GM18870 (cell line): ENCODE measurements around the gene EPN1.

Source experiments
- ATAC-seq: cut with Tn5 transposase; IDR thresholded peaks from one replicate; pipeline ENCODE4 v1.9.1; 2021; ENCODE audit warnings: moderate library complexity; ENCODE audit not compliant: unreplicated experiment

EPN1 gene

DNA sequence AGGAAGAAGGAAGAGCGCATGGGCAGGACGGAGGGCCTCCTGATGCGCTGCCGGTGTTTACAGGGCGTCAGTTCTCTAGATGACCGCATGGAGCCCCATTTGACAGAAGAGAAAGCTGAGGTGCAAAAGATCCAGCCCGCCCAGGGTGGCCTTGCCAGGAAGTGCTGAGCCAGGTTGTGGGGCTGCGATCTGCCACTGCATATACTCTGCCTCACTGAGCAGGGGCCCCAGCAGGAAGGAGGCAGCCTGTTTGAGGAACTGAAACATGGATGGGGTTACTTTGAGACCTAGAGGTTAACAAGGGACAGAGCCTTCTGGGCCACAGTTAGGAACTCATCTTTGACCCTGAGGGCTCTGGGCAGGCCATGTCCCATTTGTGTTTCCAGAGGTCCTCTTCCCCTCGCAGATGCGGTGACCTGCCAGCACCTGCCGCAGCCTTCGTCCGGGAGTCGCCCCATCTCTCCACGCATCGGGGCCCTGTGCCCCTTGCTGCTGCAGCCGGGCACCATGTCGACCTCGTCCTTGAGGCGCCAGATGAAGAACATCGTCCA, 3.2 kb downstream of the EPN1 start:
- ATAC-seq = peak; percentile 68

DNA sequence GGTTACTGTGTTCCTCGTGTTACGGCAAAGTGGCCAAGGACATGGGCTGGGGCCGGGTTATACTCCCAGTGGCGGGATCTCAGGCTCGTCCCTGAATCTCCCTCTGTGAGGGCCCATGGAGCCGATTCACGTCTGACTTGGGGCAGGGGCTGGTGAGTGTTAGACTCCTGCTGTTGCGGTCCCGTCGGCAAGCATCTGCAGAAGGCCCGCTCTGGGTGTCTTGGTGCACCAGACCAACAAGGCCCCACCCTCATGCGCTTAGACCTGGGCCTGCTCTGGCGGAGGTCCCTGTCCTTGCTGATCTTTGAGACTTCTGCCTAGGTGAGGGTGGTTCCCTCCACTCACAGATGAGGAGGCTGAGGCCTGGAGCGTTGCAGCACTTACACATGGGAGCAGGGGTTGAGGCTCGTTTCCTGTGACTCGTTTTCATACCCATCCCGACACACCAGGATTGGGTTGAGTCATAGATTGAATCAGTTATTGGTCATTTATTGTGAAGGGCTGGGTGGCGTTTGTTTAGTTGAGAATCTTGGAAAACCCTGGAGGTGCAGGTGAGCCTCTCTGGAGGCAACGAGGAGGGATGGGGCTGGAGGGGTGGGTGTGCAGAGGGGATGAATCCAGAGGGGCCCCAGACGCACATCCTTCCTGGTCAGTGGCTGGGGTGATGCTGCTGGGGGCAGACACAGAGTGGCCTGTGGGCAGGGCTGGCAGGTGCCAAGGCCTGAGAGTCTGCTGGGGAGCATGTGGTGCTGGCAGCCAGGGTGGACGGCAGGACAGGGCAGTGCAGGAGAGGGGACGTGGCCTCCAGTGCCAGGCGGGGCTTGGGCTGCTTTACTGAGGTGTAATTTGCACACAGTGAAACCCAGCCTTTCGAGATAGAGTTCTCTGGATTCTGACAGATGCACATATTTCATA, 4.6 kb downstream of the EPN1 start:
- no peak for ATAC-seq

DNA sequence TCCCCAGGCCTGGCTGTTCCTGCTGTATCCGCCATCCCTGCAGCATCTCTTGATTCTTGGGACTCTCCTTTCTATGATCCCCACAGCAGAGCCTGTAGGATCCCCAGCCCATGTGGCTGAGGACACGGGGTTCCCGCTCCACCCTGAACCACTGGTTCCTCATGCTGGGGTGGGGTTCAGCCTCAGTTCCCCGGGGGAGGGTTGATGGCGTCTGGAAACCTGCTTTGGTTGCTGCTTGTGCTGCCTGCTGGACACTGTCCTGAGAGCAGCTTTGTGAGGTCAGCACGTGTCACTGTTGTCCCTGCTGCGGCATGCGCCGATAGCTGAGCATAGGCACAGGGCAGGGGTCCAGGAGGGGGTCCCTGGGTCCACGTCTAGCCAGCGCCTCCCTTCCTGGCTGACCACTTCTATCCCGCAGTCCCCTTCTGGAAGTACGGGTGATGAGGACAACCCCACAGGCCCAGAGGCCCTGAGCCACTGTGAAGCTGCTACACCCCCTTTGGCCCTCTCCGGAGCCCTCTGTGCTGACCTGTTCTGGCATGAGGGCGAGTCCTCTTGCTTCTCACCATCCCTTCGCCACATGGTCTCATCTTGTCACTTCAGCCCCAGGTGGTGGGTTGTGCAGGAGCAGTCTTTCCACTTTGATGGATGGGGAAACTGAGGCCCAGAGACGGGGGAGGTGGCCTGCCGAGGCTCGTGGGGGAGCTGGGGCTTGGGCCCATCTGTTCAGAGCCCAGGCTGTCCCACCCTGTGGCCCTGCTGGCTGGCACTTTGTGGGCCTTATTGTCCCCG, 5.5 kb downstream of the EPN1 start:
- ATAC-seq = no peak

DNA sequence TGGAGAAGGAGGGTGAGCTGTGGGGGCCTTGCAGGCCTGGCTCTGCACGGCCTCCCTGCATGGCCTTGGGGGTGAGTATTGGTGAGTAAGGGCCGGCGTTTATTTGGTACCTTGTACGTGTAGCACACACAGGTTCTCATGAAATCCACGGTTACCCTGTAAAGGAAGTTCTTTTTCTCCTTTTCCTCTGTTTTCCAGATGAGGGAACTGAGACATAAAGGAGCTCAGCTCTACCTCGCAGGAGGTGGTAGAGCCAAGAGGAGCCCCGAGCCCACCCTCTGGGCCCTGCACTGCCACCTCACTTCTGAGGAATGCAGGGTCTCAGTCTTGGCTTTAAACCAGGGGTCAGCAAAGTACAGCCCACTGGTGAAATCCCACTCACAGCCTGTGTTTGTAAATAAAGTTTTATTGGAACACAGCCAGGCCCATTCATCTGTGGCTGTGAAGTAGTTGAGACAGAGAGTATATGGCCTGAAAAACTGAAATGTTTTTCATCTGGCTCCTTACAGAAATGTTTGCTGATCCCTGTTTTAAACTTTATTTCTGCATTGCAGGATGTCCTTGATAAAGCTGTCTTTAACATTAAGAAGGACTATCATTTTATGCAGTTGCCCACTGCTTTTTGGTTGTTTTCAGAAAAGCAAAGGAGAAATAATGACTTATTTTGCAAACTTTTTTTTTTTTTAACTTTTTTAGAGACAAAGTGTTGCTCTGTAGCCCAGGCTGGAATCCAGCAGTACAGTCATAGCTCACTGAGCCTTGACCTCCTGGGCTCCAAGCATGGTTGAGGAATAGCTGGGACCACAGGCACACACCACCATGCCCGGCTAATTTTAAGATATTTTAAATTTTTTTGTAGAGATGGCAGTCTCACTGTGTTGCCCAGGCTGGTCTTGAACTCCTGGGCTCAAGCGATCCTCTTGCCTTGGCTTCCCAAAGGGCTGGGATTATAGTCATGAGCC, 6.4 kb downstream of the EPN1 start:
- no peak for ATAC-seq

DNA sequence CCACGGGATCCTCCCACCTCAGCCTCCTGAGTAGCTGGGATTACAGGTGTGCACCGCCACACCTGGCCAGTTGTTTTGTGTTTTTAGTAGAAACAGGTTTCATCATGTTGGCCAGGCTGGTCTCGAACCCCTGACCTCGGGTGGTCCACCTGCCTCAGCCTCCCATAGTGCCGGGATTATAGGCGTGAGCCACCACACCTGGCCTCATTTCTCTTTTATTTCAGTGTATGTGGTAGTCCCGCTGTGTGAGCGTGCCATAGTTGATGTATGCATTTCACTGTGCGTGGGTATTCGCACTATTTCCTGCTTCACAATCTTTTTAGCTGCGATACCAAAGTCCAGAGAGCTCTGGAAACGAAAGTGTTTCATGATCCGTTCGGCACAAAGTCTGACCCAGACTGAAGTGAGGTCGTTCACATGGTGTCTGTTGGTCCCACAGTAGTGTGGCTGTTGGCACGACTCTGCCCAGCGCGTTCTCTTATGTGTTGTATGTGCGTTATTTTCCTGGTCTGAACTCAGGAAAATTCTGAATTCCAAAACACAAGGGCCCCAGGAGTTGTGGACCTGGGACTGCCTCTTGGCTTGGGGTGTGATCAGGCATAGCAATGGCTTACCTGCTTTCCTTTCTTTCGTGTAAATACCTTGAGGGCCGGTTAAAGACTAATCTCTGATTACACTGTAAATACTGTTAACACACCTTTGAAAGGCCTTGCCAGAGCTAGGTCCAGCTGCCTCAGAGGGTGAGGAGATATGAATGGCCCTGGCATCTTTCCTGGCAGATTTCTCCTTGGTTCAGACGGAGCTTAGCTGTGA, 8.6 kb downstream of the EPN1 start:
- ATAC-seq = no peak

DNA sequence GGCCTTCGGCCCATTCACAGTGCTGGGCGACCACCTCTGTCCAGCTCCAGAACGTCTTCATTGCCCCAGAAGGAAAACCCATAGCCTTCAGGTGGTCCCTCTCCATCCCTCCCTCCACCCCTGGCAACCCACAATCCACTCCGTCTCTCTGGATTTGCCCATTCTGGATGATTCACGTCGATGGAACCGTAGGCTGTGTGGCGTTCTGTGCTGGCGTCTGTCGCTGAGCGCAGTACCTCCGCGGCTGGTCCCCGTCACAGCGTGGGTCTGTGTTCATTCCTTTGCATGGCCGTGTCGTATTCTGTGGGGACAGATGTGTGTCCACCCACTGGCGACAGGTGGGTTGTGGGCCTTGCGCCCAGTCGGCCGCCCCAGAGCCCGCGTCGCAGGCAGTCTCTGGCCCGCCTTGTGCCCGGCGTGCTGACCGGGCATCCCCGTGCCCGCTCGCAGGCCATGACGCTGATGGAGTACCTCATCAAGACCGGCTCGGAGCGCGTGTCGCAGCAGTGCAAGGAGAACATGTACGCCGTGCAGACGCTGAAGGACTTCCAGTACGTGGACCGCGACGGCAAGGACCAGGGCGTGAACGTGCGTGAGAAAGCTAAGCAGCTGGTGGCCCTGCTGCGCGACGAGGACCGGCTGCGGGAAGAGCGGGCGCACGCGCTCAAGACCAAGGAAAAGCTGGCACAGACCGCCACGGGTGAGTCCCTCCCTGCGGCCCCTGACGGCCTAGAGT, 10.1 kb downstream of the EPN1 start:
- no peak for ATAC-seq

DNA sequence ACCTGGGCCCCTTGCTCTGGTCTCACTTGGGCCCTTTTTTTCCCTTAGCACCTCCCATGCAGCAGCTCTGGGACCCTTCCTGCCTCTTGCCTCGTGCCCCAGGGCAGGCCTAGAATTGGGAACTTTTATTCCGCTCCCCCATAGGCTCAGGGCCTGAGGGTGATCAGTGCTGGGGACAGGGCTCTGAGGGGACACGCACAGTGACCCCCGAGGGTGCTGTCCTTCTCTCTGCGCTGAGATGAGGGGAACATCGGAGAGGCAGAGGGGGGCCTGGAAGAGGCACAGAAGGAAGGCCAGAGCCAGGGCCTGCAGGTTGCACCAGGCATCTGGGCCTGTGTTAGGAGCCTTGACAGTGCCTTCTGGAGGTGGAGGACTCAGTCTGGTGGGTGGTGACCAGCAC, 10.8 kb downstream of the EPN1 start:
- no peak for ATAC-seq

DNA sequence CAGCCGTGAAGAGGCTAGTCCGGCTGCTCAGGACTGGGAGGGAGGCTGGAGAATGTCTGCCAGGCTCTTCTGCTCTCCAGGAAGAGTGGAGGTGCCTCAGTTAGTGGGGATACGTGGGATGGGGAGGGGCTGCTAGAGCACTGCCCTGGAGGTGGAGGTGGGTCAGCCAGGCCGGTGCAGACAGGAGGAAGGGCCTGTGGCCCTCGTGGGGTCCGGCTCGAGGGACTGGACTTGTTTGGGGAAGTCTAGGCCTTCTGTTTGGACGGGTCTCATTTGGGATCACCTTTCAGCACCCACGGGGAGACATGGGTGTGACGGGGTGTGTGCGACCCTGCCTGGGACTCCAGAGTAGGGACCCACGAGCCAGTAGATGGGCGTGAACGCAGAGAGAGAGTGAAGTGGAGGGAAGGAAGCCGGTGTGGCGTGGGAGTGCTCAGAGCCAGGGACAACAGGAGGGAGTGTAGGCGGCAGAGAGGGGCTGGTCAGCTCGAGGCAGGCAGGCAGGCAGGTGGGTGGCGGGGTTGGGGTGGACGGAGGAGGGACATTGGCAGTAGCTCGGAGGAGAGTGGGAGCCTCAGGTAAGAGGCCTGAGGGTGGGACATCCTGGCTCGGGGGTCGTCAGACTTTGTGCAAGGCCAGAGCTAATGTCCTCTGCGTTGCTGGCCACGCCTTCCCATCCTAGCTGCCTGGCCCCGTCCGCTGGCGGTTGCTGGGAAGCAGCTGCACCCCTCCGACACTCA, 11.5 kb downstream of the EPN1 start:
- ATAC-seq = no peak

DNA sequence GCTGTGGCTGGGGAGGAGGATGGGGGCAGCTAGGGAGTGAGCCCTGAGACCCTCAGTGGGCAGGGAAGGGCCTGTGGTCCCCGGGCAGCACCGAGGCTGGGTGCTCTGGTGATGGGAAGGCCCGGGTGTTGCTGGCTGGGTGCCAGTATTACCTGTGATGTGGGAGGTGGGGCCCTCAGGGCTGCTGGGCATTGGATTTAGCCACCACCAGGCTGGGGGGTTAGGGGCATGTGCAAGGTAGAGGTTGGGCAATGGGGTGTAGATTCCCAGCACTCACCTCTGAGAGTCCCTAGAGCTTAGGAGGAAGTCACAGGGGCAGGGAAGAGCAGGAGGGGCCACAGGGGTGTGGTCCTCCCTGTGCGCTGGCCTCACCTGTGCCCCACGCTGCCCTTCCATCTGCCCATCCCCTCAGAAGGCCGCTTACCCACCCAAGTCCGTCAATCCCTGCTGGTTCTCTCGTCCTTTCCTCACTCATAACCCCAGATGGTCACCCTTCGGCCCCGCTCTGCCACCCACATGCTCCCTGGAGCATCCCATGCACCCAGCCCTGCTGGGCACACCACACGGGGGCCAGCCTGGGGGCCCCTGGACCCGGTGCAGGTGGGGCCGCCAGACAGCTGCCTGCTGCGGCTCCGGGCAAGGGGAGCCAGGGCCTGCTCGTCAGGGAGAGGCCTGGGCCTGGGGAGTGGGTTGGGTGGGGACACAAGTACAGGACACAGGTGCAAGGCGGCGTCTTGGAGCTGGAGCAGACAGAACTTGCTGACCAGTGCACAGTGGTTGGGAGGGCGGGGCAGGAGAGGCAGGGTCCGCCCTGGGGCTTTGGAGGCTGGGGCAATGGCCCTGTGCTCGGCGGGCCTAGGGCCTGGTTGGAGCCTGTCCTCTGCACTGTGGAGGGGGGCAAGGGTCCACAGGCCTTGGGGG, 12.5 kb downstream of the EPN1 start:
- no peak for ATAC-seq

DNA sequence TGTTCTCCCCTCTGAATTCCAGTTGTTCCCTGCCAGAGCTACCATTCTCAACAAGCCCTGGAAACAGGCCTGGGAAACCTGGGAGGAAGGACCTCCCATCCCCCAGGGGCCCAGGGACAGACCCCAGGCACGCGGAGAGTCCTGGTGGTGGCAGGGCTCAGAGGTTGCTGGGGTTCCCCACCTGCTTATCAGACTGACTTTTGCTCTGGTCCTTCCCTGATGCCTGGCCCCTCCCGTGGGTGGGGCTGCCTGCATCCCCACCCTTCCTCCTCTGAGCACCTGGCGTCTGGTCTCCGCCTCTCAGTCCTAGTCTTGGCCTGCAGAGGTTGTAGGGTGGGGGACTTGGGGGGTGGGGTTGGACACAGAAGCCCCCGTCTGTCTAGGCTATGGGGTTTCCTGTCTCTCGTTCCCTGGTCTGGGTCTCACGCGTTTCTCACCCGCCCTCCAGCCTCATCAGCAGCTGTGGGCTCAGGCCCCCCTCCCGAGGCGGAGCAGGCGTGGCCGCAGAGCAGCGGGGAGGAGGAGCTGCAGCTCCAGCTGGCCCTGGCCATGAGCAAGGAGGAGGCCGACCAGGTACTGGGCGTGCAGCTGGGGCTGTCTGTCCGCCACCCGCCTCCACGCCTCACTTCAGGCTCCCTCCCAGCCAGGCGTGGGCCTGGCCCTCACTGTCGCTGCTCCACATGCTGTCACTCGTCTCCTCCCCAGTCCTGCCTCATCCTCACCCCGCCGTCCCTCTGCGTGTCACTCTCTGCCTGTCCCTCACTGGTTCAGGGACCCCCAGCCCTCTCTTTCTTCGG, 13.6 kb downstream of the EPN1 start:
- ATAC-seq = no peak

DNA sequence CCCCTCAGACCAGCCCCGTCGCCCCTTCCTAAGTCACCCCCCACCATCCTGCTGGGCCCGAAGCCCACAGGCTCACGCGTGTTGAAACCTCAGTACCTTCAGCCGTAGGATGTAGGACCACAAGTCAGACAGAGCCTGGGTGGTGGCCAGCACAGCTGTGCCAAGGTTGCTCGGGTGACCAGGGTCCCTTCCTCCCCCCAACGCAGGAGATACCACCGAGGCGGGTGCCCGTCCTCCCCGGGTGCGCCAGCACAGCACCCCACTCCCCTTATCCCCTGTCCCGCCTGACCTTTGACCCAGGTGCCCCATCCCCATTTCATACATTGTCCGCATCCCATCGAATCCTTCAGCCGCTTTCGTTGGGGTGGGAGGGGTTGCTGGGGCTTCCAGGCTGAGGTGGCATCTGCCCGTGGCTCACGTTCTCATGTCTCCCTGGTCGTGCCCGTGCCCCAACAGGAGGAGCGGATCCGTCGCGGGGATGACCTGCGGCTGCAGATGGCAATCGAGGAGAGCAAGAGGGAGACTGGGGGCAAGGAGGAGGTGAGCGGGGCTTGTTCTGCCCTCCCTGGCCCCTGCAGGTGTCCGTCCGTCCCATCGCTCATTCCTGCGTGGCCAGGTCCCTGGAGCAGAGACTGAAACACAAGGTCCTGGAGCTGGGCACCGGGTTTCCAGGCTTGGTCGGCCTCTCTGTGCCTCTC, 14.5 kb downstream of the EPN1 start:
- ATAC-seq = no peak

DNA sequence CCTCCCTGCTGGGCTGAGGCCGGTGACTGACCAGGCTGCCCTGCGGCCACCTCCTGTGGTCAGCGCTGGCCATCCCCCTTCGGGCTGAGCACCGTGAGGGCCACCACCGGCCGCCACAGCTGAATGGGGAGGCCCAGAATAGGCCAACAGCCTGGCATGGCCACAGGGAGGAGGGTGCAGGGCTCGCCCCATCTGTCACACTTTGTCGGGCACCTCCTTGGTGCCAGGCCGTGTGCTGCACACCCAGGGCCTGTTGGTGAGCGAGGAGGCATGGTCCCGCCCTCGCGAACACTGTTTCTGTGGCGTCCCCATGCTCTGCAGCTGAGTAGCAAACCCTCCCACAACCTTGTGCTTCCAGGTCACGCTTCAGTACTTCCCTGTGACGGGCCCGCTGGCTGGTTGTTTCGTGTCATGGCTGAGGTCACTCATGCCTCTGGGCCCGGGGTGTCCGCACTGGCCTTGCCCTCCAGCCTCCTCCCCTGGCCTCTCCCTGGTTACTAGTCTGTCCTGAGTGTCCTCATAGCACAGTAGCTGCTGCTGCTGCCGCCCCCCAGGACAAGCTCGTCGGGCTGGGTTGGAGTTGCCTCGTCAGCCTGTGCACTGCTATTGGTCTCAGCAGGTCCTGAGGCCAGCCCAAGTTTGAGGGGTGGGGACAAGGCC, 15.2 kb downstream of the EPN1 start:
- ATAC-seq = no peak

DNA sequence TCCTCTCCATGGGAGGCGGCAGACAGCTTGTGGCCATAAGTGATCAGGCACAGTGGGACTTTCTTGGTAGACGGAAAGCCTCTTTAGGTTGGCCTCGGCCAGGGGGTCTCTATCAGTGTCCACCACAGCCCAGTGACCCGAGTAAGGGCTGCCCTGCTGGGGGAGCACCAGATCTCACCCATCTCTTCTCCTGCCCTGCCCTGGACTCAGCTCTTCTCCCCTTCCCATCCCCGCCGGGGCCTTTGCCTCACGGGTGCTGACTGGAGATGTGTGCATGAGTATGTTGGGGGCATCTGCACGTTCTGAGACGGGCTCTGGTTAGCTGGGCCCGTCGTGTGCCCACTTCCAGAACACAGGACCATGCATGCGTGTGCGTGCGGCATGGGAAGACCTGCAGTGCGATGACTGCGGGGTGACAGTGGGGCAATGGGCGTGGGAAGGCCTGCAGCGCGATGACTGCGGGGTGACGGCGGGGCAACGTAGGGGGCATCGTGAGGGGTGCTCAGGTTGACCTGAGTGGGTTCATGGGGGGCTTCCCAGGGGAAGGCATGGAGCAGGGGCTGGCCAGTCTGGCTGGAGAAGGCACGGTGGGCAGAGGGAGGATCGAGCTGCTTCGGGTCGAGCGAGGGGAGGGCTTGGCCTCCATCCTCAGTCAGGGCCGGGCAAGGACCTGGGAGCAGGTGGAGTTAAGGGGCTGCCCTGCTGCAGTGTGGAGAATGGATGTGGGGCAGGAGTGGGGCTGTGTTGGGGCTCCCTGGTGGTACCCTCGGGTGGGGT, 15.9 kb downstream of the EPN1 start:
- no peak for ATAC-seq

DNA sequence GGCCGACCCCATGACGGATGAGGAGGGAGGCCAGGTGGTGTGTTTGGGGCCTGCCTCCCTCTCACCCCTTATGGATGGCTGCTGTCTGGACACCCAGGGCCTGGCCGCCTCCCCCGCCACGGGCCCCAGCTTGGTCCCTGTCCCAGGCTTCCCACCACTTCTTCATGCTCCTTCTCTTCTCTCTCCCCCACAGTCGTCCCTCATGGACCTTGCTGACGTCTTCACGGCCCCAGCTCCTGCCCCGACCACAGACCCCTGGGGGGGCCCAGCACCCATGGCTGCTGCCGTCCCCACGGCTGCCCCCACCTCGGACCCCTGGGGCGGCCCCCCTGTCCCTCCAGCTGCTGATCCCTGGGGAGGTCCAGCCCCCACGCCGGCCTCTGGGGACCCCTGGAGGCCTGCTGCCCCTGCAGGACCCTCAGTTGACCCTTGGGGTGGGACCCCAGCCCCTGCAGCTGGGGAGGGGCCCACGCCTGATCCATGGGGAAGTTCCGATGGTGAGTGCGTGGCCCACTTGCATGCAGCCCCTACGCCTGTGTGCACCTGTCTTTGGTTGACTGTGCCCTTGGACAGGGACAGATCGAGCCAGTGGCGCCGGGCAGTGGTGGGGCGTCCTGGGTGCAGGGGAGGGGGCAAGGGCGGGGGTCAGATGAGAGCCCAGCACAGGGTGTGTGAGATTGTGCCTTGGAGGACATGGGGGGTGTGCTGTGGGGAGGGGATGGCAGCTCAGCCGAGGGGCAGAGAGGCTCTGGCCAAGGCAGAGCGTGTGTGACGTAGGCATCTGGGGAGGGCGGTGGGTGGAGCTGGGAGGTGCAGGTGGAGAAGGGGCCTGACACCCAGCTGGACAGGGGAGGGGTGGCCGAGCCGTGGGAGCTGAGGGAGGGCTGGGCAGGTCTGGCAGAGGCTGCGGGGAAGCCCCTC, 16.8 kb downstream of the EPN1 start:
- ATAC-seq = no peak
